C4-2B (cell line): ENCODE measurements around the gene NHLRC4.

Experiments
- ZFX ChIP-seq: fragments of 450-650 bp; IDR thresholded peaks from 2 replicates; pipeline ENCODE4 v1.6.1; 2017
- TF ChIP-seq, protein P1 (sequence below): fragments of 450-650 bp; conservative IDR thresholded peaks from 2 replicates; pipeline ENCODE4 v1.5.1; 2017; ENCODE audit warnings: mild to moderate bottlenecking

GRCh38 chr16:572865-573650 lies 6.3 kb downstream of the NHLRC4 start:
- TF ChIP-seq, protein P1, sequence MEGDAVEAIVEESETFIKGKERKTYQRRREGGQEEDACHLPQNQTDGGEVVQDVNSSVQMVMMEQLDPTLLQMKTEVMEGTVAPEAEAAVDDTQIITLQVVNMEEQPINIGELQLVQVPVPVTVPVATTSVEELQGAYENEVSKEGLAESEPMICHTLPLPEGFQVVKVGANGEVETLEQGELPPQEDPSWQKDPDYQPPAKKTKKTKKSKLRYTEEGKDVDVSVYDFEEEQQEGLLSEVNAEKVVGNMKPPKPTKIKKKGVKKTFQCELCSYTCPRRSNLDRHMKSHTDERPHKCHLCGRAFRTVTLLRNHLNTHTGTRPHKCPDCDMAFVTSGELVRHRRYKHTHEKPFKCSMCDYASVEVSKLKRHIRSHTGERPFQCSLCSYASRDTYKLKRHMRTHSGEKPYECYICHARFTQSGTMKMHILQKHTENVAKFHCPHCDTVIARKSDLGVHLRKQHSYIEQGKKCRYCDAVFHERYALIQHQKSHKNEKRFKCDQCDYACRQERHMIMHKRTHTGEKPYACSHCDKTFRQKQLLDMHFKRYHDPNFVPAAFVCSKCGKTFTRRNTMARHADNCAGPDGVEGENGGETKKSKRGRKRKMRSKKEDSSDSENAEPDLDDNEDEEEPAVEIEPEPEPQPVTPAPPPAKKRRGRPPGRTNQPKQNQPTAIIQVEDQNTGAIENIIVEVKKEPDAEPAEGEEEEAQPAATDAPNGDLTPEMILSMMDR, result no peak
- no peak for TF ChIP-seq ZFX
